Hematopoietic multipotent progenitor cell treated with erythropoietin and hydrocortisone succinate and interleukin-3 and kit ligand, for 17 days (in vitro differentiated cells): ENCODE data around the gene CCDC138.

Source experiments
- DNase-seq: peaks from one replicate; pipeline ENCODE4 v3.0.0-alpha.2; 2015; ENCODE audit warnings: low spot score

The CCDC138 gene

DNA sequence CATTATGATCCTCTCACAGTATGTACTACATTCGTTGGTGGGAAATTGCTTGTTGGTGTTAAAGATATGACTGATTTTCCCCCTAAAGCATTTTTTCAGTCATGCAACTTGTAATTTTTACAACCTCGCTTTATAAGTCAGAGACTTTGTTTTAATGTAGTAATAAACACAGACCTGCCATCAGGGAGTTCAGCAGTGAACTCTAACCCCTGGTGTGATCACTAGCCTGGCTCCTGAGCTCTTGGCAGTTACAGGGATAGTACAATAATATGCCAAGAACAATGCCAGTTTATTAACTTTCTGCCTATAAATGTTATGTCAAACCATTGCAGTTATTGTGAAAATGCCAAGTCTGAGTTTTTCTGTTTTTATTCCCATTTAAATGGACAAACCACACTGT, 108.6 kb downstream of the CCDC138 start:
- DNase-seq = no peak

DNA sequence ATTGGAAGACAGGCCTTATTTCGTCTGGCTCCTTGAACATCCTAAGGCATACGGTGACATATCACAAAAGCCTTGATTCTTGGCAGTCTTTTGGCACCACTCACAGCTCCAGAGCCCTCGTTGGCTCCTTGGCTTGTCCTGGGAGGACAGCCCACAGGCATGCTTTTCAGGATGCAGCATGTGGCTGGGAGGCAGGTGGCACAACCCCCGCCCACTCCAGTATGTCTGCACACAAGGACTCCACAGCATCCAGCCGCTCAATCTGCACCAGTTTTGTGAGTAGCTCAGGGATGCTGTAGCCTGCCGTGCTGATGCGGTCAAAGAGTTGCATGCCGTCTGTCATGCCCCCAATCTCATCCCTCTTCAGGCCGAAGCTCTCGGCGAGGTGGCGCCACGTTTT, 110.2 kb downstream of the CCDC138 start:
- DNase-seq = no peak

DNA sequence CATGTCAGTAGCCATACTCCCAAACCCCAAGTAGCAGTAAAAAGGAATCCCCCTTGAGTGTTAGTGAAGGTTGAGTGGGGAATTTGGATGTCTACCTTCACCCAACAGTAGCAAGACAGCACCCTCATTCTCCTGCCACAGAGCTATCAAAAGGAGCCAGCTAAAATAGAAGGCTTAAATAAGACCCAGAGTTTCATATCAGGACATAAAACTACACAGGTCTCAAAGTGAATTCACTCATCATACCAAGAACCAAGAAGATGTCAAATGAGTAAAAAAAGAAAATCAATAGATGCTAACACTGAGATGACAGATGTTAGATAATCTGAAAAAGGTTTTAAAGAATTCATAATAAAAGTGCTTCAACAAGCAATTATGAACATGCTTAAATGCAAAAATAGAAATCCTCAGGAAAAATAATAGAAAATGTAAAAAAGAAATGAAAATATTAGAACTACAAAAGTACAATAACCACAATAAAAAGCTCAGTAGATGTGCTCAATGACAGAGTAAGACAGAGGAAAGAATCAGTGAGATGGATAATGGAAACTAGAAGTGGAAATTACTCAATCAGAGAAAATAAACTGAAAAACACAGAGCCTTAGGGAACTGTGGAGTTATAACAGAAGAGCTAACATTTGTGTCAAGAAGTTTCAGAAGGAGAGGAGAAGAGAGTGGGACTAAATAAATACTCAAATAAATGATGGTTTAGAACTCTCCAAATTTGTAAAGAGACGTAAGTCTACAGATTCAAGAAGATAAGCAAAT, 111.9 kb downstream of the CCDC138 start:
- DNase-seq = no peak

DNA sequence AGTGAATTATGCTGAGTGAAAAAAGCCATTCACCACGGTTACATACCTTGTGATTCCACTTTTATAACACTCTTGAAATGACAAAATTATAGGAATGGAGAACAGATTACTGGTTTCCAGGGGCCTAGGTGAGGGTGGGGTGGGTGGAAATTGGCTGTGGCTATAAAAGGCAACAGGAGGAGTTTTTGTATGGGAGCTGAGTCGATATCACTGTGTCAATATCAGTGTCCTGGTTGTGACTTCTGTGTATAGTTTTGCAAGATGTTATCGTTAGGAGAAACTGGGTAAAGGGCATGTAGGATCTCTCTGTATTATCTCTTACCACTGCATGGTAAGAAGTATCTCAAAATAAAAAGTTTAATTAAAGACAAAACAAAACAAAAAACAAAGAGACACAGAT, 118.1 kb downstream of the CCDC138 start:
- DNase-seq = no peak

DNA sequence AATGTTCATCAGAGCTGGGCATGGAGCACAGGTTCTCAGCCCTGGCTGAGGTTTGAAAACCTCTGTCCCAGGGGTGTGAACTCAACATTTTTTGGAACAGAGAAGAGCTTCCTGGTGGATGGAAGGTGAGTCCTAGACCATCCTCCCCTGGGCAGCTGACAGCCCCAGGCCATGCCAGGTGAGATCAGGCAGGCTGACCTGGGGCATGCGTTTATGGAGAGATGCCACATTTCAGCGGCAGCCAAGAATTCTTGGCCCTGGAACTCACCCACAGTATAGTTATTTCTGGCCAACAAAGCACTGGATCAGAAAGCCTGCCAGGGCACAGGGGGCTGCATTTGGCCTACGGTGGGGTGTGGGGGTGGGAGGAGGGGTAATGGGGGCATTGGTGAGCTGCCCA, 118.6 kb downstream of the CCDC138 start:
- no peak for DNase-seq

DNA sequence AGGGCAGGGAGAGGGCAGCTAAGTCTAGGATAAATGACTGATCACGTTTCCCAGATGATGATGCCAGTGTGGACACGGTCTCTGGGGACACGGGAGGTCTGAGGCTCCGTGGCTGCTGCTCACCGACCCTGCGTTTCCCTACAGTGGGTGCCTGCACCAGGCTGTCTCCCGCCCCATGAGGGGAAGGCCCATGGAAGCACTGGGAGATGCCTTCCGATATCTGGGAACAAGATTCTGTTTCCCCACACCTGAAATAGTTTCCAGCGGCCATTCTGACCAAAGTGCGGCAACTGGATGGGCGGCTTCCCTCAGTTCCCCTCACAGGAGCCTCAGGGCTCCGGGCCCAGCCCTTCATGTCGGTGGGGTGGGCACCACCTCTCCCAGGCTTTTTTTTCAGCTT, 119.3 kb downstream of the CCDC138 start:
- no peak for DNase-seq

DNA sequence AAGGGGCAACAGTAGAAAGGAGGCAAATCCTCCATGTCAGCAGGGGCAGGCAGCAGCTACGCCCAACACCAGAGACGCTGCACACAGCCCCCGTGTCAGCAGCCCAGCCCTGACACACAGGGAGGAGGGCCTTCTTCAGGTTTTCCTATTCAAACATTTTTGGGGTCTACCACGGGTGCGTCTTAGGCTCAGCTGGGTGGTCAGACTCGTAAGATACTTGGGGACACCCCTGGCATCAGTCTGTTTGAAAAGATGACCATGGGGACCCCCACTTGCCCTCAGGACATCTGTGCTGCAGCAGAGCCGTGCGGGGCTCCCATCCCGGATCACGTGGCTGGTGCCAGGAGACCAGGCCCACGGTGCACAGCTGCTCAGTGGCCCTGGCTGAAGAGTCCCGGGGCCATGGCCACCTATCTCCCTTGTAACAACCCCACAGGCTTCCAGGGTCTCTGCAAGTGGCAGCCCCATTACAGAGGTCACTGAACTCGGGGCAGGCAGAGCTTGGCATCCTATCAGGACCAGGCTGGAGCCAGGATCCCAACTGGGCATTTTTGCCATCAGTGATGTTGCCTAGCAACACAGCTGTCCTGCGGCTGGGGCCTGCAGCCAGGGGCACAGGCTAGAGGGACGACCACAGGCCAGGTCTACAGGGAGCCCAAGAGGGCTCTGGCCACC, 120.0 kb downstream of the CCDC138 start:
- DNase-seq = no peak

DNA sequence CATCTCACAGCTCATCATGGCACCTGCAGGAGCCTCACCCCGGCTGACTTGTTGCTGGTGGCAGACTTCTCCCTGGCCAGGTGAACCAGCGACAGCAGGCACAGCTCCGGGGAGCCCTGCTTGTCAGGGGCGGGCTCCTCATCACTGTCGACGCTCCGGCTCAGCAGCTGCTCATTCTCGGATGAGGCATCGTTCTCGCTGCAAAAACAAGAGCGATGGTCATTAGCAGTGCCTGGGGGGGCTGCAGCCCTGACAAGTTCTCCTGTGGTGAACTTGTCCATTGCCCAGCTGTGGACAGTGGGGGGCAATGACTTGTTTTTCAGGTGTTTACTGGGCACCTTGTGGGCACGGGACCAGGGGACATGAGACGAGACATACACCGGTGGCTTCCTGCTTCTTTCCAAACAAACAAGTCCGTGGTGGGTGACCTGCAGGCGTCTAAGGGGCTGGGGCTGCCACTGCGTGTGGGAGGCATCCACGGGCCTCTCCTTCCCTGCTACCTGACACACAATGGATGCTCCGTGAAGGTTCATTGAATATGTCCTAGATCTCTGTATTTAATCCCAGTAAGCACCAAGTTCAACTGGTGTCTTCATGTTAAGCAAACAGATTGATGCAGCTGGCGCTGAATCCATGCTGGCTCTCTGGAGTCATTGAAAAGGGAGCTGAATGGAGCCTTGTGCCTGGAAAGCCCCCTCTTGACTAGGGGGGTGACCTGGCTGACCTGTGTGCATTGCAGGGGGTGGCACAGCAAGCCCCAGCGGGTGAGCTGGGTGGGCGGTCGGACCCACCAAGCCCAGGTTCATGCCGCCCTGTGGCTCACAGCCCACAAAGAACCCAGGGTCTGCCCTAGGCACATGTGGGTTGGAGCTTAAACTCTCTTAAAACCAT, 121.5 kb downstream of the CCDC138 start:
- no peak for DNase-seq

DNA sequence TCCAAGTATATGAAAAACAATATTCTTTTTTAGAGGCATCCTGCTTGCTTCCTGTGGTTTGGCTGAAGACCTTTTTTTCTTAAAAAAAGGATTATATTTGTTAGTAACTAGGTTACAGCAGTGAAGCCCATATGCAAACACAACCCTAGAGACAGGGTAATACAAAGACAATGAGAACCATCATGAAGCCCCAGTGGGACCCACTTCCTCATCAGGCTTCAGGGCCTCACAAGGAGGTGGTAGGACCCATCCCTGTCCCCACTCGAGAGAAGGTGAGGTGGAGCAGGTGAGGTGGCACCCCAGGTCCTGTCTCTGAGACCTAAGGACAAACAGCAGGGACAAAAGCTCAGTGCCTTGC, 122.1 kb downstream of the CCDC138 start:
- no peak for DNase-seq

DNA sequence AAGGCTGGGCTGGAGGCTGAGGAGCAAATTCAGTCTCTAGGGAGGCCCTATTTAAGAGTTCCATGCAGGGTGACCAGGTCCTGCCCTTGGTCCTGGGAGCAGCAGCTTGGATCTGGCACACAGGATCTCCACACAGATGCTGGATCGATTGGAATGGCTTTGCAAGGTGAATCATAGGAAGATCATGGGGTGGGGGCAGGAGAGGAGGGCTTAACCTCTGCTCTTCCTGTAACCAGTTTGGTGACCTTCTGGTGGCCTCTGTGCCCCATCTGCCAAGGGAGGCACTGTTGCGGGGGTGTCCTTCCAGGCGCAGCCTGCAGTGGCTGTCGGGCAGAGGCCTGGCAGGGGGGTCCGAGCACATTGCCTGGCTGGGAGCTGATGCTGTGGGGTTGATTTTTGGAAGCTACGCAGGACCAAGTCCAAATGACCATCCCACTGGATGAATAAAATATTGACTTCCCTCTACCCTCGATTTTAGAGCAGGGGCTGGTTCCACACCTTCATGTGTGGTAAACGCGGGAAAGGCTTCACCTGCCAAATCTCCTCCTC, 122.8 kb downstream of the CCDC138 start:
- no peak for DNase-seq

DNA sequence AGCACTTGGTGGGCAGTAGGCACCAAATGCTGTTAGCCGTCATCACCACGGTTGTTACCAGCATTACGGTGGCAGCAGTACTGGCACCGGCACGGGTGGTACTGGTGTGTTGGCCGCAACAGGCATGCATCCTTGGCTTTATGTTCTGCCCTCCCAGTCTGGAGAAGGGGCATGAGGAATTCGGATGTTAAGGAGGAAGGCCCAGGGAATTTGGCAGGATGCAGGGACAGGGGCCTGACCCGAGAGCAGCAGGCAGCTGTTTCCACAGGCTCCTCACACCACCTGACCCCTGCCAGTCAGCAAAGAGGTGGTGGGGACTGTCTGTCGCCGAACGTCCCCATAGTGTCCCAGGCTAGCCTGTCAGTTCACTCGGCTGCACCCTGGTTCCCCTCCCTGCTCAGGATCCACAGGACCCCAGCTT, 123.5 kb downstream of the CCDC138 start:
- DNase-seq = no peak

DNA sequence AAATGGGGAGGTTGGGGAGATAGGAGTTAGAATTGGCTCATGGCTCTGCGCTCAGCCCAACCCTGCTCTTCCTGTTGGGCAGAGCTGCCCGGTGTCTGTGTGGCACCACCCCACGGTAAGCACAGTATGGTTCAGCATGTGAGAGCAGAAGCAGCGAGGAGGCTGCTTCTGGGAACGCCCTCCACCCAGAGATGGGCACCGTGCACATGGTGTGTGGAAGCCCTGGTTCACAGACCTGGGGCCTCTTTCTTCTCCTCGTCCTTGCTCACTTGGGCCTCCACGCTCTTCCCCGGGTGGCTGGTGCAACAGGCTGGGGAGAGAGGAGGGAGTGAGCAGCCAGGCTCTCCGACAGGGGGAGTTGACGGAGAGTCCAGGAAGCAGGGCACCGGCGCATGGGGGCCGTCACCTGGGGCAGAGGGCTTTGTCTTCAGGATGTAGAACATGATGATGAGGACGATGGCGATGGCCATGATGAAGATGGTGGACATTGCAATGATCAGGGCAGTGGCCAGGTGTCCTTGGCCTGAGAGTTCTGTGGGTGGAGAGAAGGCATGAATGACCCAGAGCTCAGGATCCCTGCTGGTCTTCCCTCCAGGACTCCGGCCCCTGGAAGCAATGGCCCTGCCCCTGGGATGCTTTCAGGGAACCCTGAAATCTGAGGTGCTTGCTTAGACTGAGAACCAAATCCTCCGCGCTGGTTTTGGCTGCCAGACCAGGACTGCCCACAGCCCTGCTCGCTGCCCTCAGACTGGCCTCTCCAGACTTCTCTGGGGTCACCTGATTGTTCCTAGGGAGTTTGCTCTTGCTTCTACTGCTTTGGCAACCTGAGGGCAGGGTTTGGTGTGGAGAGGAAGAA, 124.2 kb downstream of the CCDC138 start:
- no peak for DNase-seq

DNA sequence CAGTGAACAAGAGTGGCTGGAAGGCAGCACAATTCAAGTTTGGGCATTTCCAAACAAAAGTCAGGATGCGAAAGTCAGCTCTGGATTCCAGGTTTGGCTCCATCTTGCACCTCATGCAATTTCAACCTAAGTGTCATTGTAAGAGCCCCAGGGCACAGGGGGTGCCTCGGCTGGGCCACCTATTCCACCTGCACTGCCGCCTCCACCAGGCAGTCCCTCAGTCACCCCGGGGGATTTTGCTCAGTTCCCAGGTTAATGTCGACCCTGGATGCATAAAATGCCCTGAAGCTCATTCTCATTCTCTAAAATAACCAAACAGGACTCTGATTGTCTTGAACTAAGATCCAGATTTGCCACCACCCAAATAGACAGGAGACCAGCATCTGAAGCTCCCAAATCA, 124.8 kb downstream of the CCDC138 start:
- DNase-seq = no peak

DNA sequence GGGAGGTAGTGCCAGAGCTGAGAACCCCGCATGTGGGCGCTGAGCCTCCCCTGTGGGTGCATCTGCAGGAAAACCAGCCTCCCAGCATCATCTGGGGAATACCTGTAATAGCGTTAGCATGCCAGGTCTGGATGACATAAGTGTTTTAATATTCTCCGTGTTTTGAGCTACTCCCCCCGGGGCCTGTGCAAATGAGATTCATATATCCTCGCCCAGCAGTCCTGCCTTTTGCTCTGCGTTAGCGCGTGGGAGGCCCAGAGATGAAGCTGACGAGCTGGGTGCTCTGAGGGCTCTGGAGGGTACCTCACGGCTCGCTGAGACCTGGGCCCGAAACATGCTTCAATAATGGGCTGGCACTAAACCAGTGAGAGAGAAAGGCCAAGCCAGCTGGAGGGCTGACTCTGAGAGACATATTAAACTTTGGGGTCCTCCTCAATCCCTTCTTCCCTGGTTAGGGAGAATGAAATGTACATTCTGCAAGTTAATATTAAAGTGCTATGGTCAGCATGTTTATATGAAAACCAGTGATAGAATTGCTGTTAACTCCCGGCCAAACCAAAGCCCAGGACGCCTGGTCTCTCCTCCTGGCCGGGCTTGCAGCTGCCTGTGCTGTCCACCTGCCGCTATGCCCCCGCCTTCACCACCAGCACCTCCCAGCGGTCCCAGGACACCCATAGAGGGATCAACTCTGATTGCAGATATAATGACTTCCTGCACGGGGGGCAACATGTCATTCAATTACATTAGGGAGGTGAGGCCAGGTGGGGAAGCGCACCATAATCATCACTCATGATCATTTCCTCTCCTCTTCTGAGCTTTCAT, 125.4 kb downstream of the CCDC138 start:
- DNase-seq = no peak

DNA sequence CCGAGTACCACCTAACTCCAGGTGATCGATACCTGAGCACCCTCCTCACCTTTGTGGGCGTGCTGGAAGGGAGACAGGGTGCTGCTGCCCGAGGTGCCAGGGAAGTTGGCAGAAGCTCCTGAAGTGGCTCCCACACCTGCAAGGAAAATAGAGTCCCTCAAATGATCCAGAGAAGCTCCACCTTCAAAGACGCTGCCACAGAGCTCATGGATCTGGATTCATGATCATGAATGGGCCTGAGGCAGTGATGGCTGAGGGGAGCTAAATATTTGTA, 126.0 kb downstream of the CCDC138 start:
- no peak for DNase-seq

DNA sequence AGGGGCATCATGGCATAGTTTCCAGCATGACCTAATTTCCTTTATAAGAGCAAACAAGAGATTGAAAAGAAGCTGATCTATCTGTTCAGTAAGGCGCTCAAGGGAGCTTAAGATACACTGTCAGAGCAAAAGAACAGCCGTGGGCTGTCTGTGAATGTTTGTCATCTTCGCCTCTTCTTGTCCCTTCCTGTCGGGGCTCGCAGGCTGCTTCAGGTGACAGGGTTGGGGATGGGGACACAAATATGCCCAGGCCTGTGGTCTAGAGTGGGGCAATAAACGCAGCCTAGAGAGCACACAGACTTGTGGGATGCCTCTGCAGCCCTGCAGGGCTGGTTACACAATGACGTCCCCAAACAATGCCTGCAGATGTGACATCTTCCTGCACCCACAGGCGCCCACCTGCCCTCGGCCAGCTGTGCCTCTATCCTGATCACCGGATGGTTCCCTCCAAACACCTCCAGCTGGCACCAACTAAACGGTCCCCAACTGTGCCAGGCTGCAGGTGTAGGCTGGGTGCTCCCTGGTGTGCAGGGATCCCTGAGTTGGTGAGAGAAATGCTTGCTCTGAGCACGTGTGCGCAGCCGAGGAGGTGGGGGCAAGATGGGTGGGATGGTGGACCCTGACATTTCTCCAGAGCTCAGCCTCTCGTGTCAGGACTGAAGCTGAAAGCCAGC, 129.7 kb downstream of the CCDC138 start:
- no peak for DNase-seq

DNA sequence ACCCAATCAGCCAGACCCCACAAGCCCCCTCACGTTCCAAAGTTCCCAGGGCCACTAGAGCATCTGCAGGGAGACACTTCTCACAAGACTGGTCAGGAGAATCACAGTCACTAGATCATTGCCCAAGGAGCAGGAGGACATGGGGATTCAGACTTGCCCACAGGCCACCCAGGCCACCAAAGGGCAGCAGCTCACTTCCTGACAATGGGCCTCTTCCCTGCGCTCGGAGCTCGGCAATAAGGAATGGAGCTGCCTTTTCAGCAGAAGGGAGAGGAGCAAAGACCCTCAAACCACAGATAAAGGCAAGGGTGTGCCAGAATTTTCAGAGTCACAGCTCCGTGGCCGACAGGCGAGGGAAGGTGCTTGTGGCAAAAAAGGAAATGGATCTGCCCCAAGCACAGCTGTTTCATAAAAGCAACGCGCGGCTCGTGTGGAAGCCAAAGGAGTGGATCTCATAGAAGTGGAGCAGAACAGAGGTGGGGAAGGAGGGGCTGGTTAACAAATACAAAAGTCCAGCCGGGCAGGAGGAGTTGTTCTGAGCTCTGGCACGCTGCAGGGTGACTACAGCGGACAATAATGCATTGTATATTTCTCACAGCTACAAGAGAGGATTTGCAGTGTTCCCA, 130.3 kb downstream of the CCDC138 start:
- no peak for DNase-seq

DNA sequence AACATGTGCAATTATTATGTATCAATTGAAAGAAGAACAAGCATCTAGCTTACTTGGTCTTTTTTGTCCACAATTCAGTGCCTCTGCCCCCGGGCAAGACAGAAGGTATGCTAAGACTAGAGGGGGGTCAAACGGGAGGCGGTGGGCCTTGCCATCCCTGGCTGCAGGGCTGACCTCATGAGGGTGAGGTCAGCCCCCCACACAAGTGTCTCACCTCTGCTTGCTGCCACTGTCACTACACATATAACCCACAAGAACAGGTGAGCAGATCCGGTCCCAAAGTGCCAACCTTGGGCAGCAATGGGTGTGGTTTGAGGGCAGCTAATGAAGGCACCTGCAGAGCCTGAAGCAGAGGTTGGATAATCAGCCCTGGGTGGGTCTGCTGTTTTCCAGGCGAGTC, 131.0 kb downstream of the CCDC138 start:
- no peak for DNase-seq

DNA sequence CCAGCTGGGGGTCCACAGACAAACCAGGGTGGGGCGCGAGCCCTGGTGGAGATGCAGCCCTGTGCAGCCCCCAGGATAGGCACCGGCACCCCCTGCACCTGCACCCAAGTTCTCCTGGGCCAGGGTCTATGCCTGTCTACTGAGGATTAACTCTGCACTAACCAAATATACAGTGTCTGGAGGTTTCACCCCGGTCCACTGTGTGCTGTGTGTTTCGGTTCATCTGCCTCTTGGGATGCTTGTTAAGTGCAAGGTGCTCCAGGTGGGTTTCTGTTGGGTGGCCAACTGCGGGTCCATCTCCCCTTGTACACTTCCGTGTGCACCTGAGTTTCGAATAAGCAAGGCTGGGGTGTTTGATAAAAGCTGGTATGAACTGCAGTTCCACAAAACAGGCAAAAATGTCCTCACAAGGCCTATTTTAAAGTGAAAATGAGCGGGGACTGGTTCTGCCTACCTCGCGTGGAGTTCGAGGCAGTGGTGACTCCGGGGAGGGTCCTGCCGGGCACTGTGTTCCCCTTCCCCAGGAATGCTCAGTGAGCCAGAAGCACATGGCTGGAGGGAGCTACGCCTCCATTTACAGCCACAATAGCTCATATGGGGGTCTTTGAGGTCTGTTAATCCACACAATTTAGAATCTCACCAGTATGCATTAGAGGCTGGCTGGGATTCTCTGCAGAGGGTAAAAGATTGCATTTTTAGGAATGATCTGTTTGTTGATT, 131.7 kb downstream of the CCDC138 start:
- DNase-seq = no peak
